ENCODE measurements around the gene NEO1.
"Not testable (repeated sequence)": the region's sequence is repeated elsewhere in the genome, so short reads cannot be mapped to it uniquely, and the experiment has no call there.

Gene NEO1

DNA sequence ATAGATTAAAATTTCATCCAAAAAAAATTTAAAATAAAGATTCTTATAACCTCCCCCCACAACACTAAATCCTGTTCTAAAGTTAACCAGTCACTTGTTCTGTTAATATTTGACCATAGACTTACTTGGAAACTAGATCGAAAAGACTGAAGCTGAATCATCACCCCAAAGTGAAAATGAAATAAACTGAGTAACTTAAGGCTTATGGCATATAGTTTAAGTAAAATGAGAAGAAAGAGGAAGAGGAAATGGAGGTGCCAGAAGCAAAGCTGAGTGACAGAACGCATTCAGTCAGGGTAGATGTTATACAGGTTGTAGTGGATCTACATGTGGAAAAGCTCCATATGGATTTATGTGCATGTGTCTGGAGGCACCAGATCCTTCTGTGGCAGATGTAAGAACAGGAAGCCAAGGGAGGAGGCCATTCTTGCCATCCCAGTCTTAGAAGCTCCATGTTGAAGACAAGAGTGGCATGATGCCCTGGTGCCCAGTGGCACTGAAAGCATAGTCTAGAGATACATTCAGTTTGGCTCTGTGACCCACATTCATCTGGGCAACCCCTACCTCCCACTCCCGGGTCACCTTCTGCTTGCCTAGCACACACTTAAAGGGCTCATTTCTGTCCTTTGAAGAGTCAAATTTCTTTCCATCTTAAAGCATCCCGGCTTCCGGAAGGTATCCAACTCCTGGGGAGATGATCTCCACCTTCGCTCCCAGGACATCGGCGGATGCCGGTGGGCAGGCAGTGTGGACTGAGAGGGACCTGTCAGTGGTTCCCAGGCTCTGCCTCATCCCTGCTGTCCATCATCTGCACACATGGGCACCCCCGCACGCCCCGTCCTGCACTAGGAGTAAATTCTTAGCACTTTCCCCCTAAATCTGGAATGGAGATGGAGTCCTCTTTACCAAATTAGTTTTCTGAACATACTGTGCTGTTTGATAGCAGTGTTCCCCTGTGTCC is 90.8 kb downstream of the NEO1 start:
- no peak for DNase-seq (ENCODE audit: low spot score)

GRCh38 chr15:73143763-73144155 is 91.5 kb downstream of the NEO1 start:
- no peak for DNase-seq (ENCODE audit: low spot score)

GRCh38 chr15:73146419-73146818 is 94.2 kb downstream of the NEO1 start:
- DNase-seq (ENCODE audit: low spot score) = no peak

GRCh38 chr15:73150831-73151230 is 98.6 kb downstream of the NEO1 start:
- DNase-seq (ENCODE audit: low spot score) = no peak

GRCh38 chr15:73153024-73153423 is 100.8 kb downstream of the NEO1 start:
- DNase-seq (ENCODE audit: low spot score) = no peak

- DNase-seq (ENCODE audit: low spot score) = no peak
These were observed 101.2 kb downstream of the NEO1 start for GRCh38 chr15:73153447-73153846.

GRCh38 chr15:73156431-73157191 is 104.3 kb downstream of the NEO1 start:
- DNase-seq (ENCODE audit: low spot score) = no peak

- DNase-seq (ENCODE audit: low spot score) = no peak
These were observed 109.3 kb downstream of the NEO1 start for GRCh38 chr15:73161546-73161945.

DNA sequence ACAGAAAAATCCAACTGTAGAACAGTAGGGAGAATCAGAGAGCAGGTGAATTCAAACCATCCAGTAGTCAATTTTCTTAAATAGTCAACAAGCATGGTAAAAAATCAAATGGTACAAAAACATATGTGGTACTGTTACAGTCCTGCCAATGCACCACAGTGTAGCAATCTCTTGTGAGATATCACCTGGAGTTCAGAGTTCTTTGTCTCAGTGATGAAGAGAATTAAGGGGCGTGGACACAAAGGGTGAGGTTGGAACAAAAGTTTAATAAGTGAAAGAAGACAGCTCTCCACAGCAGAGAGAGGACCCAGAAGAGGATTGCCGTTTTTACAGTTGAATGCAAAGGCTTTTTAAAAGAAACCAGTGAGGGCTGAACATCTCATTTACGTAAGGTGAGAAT is 113.2 kb downstream of the NEO1 start:
- no peak for DNase-seq (ENCODE audit: low spot score)

DNA sequence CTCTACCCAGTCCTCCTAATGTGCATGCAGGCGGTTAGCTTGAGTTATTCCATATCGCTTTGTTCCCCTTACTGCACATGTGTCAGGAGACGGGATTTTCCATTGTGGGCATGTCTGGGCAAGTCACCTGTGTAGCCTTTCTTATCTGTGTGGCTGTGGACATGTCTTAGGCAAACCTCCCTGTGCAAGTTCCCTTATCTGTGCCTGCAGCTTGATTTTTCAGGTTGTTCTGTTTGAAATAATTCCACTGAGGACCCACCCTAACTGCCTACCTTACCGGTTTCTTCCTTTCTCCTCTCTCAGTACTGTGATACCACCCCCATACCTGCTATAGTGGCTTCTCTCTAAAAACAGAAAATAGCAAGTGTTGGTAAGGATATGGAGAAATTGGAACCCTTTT is 113.6 kb downstream of the NEO1 start:
- DNase-seq (ENCODE audit: low spot score) = no peak

- not testable (repeated sequence) for DNase-seq (ENCODE audit: low spot score)
These were observed 114.4 kb downstream of the NEO1 start for GRCh38 chr15:73166711-73167110.

- DNase-seq (ENCODE audit: low spot score) = no peak
These were observed 116.2 kb downstream of the NEO1 start for GRCh38 chr15:73168487-73168886.

- DNase-seq (ENCODE audit: low spot score) = no peak
These were observed 119.4 kb downstream of the NEO1 start for GRCh38 chr15:73171711-73172110.

GRCh38 chr15:73172508-73172907 is 120.2 kb downstream of the NEO1 start:
- DNase-seq (ENCODE audit: low spot score) = no peak

DNA sequence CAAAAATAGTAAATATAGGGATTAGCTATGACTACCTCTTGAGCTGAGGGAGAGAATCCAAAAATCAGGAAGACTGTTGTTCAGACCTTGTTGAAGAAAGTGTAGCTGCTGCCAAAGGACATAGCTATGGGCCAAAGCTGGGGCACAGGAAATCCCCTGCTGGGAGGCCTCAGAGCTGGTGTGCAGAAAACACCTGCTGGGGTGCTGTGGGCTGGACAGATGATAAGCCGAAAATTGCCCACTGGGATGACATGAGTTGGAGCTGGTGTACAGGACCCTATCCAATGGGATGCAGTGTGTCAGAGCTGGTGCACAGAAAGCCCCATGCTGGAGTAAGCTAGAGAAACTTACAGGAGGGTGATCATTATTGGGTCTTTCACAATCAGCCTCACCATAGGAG is 121.9 kb downstream of the NEO1 start:
- no peak for DNase-seq (ENCODE audit: low spot score)

DNA sequence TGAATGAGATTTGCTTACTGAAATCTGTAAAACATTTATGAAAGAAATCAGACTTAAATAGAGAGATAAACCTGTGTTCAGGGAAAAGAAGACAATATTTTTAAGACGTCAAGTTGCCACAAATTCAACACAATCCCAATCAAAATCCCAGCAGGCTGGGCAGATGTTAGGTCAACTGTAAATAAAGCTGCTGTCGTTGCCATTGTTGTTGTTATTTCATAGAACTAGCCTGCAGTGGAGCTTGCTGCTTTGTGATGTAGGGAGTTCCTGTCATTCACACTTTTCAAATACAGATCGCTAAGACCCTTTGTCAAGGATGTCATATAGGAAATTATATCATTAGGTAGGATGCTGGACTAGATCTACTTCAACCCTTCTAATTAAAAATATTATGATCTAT is 123.1 kb downstream of the NEO1 start:
- no peak for DNase-seq (ENCODE audit: low spot score)

- DNase-seq (ENCODE audit: low spot score) = no peak
These were observed 124.3 kb downstream of the NEO1 start for GRCh38 chr15:73176598-73176997.

DNA sequence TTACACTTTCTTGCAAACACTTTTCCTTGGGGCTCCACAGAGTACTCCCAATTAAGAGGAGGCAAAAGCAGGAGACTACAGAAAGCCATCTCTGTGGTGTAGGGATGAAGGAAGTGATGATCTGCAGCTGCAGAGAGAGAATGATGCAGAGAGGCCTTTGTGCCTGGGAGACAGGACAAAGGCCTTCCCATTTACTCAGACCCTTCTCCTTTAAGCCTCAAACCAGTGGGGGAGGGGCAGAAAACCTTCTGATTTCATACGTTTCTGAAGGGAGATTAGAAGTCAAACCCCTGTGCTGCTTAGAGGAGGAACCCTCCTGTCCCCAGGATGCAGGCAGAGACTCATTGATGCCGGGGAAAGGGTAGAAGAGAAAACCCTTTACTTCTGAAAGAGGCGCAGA is 130.8 kb downstream of the NEO1 start:
- no peak for DNase-seq (ENCODE audit: low spot score)

DNA sequence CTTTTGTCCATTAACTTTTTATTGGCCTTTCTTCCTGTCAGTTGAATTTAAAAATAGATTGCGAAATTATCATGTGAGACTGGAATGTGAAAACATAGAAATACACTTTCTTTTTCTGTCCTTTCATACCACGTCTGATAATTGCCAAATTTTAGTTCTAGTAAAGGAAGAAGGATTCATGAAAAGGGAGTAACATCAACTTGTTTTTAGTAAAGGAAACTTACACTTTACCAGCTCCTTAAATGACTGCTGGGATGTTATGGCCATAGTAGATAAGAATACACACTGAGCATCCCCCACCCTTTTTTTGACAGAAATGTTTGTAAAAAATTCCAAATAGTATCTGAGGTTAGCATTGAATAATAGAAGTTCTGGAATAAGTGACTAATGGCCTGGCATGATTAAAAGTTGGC is 137.9 kb downstream of the NEO1 start:
- DNase-seq (ENCODE audit: low spot score) = peak; percentile 22

DNA sequence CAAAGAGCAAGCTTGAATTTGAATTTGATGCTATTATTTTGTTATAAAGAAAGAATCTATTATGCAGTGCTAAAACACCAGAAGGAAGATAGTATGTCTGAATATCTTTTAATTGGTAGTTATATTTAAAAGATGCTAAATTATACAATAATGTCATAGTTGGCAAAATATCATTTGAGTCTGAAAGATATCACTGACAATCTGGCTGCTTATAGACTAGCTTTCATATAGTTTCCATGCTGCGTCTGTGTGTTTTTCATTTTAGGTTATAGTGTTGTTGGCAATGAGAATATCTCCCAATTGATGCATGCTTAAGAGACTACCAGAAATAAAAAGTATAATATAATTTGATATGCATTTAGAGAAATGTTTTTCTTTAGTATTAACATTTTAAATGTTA is 142.9 kb downstream of the NEO1 start:
- DNase-seq (ENCODE audit: low spot score) = no peak

DNA sequence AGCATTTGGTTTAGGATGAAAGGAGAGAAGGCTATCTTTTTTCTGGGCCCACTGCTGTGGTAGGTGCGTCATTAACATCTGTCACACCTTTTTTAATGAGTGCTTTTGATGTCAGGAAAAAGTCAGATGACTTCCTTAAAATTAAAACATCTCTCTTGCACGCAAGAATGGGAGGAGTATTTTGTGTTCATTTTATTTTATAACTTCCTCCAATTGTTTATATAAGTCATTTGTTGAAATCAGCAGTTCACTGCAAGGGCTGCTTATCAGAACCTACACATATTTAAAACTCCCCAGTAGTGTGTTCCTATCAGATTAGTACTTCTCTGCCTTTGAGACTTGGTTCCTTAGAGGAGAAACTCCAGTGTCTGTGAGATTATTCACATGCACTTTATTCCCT is 143.8 kb downstream of the NEO1 start:
- DNase-seq (ENCODE audit: low spot score) = peak; percentile 32

DNA sequence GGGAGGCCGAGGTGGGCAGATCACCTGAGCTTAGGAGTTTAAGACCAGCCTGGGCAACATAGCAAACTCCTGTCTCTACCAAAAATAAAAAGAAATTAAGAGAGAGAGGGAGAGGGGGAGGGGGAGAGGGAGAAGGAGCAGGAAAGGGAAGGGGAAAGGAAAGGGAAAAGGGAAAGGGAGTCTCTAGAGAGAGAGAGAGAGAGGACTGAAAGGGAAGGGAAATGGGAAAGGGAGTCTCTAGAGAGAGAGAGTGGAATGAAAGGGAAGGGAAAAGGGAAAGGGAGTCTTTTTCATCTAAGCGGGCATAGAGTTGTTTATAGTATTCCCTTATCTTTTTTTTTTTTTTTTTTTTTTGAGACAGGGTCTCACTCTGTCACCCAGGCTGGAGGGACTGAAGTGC is 148.1 kb downstream of the NEO1 start:
- no peak for DNase-seq (ENCODE audit: low spot score)

- no peak for DNase-seq (ENCODE audit: low spot score)
These were observed 158.4 kb downstream of the NEO1 start for GRCh38 chr15:73210630-73211029.
